Osteoblast (primary cell): ENCODE measurements around the gene ADGRG3. TPM values are rescaled to one million over a fixed set of nuclear protein-coding genes. Genes with fewer than 3 reads are reported as not detected.
A peak's percentile ranks its signal among the peaks of the same experiment; 100 is the strongest.

Experiments used
- DNase-seq: peaks from one replicate; pipeline ENCODE4 v3.0.0; 2011; ENCODE audit warnings: low spot score, mixed read lengths; ENCODE audit not compliant: insufficient read length; ENCODE audit errors: missing footprints
- H2AFZ ChIP-seq: 2 replicates; pipeline ENCODE4 v1.6.0; 2011; ENCODE audit warnings: mild to moderate bottlenecking, low read length
- H3K27ac ChIP-seq: 2 replicates; pipeline ENCODE4 v1.5.1; 2011; ENCODE audit warnings: mild to moderate bottlenecking, low read depth, low read length, moderate library complexity
- H3K27me3 ChIP-seq: 2 replicates; pipeline ENCODE4 v1.6.0; 2012; ENCODE audit warnings: mild to moderate bottlenecking, control low read depth, inconsistent platforms, low read length, moderate library complexity; ENCODE audit not compliant: insufficient read depth
- H3K36me3 ChIP-seq: 2 replicates; pipeline ENCODE4 v1.5.1; 2011; ENCODE audit warnings: mild to moderate bottlenecking, low read length, control low read depth, moderate library complexity; ENCODE audit not compliant: insufficient read depth
- H3K4me1 ChIP-seq: 2 replicates; pipeline ENCODE4 v1.5.1; 2011; ENCODE audit warnings: mild to moderate bottlenecking, low read length, control low read depth, moderate library complexity; ENCODE audit not compliant: insufficient read depth
- H3K4me2 ChIP-seq: 2 replicates; pipeline ENCODE4 v1.6.0; 2011; ENCODE audit warnings: mild to moderate bottlenecking, low read length; ENCODE audit not compliant: insufficient read depth
- H3K4me3 ChIP-seq: fragments of 200-600 bp; sonication (generic); 3 replicates; pipeline ENCODE4 v1.5.1; 2012; ENCODE audit warnings: mild to moderate bottlenecking, low read length, inconsistent platforms; ENCODE audit not compliant: insufficient read depth
- H3K79me2 ChIP-seq: 2 replicates; pipeline ENCODE4 v1.6.0; 2012; ENCODE audit warnings: mild to moderate bottlenecking, low read length, control low read depth, inconsistent platforms; ENCODE audit not compliant: insufficient read depth
- H3K9me3 ChIP-seq: 2 replicates; pipeline ENCODE4 v1.5.1; 2011; ENCODE audit warnings: low read depth, low read length, control low read depth
- H4K20me1 ChIP-seq: 2 replicates; pipeline ENCODE4 v1.6.0; 2012; ENCODE audit warnings: mild to moderate bottlenecking, low read length, control low read depth; ENCODE audit not compliant: insufficient read depth
- total RNA-seq: library from RNA; depleted of rRNA; stranded (reverse); fragments of >200 nt; gene quantifications from 2 replicates; pipeline ENCODE4 v1.2.3, GENCODE V29; 2012
- TF ChIP-seq, protein P1 (sequence below): IDR thresholded peaks from 2 replicates; pipeline ENCODE4 v1.5.1; 2011; ENCODE audit warnings: mild to moderate bottlenecking, low read depth, low read length, moderate library complexity; ENCODE audit errors: extremely low read depth

ADGRG3 gene
- total RNA-seq, 1 donor, result not detected

DNA sequence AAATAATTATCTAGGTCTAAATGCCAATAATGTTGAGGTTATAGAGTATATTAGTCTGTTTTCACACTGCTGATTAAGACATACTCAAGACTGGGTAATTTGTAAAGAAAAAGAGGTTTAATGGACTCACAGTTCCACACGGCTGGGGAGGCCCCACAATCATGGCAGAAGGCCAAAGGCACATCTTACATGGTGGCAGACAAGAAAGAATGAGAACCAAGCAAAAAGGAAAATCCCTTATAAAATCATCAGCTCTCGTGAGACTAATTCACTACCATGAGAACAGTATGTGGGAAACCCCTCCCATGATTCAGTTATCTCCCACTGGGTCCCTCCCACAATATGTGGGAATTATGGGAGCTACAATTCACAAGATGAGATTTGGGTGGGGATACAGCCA, 64.6 kb downstream of the ADGRG3 start:
- TF ChIP-seq, protein P1, sequence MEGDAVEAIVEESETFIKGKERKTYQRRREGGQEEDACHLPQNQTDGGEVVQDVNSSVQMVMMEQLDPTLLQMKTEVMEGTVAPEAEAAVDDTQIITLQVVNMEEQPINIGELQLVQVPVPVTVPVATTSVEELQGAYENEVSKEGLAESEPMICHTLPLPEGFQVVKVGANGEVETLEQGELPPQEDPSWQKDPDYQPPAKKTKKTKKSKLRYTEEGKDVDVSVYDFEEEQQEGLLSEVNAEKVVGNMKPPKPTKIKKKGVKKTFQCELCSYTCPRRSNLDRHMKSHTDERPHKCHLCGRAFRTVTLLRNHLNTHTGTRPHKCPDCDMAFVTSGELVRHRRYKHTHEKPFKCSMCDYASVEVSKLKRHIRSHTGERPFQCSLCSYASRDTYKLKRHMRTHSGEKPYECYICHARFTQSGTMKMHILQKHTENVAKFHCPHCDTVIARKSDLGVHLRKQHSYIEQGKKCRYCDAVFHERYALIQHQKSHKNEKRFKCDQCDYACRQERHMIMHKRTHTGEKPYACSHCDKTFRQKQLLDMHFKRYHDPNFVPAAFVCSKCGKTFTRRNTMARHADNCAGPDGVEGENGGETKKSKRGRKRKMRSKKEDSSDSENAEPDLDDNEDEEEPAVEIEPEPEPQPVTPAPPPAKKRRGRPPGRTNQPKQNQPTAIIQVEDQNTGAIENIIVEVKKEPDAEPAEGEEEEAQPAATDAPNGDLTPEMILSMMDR, result no peak
- Histone ChIP-seq H3K27ac (no peak overlapping the region), H3K9me3 (peaks cover 2% of the 10 kb centered on the region), H3K36me3 (no peaks in the 10 kb centered on the region), H3K4me1 (peaks cover 13% of the 10 kb centered on the region), H3K4me2 (no peak overlapping the region), H3K4me3 (no peak overlapping the region), H3K27me3 (no peaks in the 10 kb centered on the region), H3K79me2 (peaks cover 5% of the 10 kb centered on the region), H4K20me1 (no peaks in the 10 kb centered on the region), H2AFZ (no peak overlapping the region)
- no peak for DNase-seq

- peaks cover 12% of the 10 kb centered on the region for H3K79me2 ChIP-seq
- peaks cover 2% of the 10 kb centered on the region for H3K9me3 ChIP-seq
- H2AFZ ChIP-seq, result peak overlapping the region; percentile 81
- peaks cover 13% of the 10 kb centered on the region for H3K4me1 ChIP-seq
- TF ChIP-seq, protein P1, result no peak
- peak overlapping the region; percentile 78 for H3K27ac ChIP-seq
- H3K4me3 ChIP-seq, result peak overlapping the region; percentile 74
- no peaks in the 10 kb centered on the region for H4K20me1 ChIP-seq
- no peak for DNase-seq
- no peaks in the 10 kb centered on the region for H3K27me3 ChIP-seq
- H3K36me3 ChIP-seq, result no peaks in the 10 kb centered on the region
- H3K4me2 ChIP-seq, result peak overlapping the region; percentile 85
These were observed 66.3 kb downstream of the ADGRG3 start for GRCh38 chr16:57734308-57734924.

GRCh38 chr16:57734925-57735754, 67.0 kb downstream of the ADGRG3 start:
- peak overlapping the region; percentile 96 for H3K4me2 ChIP-seq
- H3K27ac ChIP-seq, result peak overlapping the region; percentile 99
- H2AFZ ChIP-seq, result peak overlapping the region; percentile 81
- H3K79me2 ChIP-seq, result peaks cover 12% of the 10 kb centered on the region
- no peaks in the 10 kb centered on the region for H3K27me3 ChIP-seq
- no peaks in the 10 kb centered on the region for H4K20me1 ChIP-seq
- no peaks in the 10 kb centered on the region for H3K36me3 ChIP-seq
- H3K4me3 ChIP-seq, result peak overlapping the region; percentile 89
- H3K4me1 ChIP-seq, result peaks cover 13% of the 10 kb centered on the region
- peak; percentile 99 for DNase-seq
- TF ChIP-seq, protein P1, result no peak
- H3K9me3 ChIP-seq, result peaks cover 2% of the 10 kb centered on the region

- Histone ChIP-seq H4K20me1 (no peaks in the 10 kb centered on the region), H3K36me3 (no peaks in the 10 kb centered on the region), H3K4me1 (peaks cover 13% of the 10 kb centered on the region), H3K79me2 (peaks cover 12% of the 10 kb centered on the region), H3K4me3 (peak within 1 kb of the TSS; percentile 89), H3K27me3 (no peaks in the 10 kb centered on the region), H3K4me2 (peak within 1 kb of the TSS; percentile 96), H2AFZ (peak within 1 kb of the TSS; percentile 81), H3K27ac (peak within 1 kb of the TSS; percentile 99), H3K9me3 (peaks cover 2% of the 10 kb centered on the region)
- TF ChIP-seq, protein P1, result no peak
- peak; percentile 72 for DNase-seq
These were observed 67.8 kb downstream of the ADGRG3 start, which contains the start of gene KATNB1 for GRCh38 chr16:57735755-57736418. Gene KATNB1, plus strand, starts transcription at chr16:57735770. Its CDS starts 1,474 bp downstream, at chr16:57737244.
